Endodermal cell (in vitro differentiated cells): ENCODE results near the gene EARS2. TPM values are rescaled to one million over a fixed set of nuclear protein-coding genes. Genes with fewer than 3 reads are reported as not detected.
"Not testable (repeated sequence)": the region's sequence is repeated elsewhere in the genome, so short reads cannot be mapped to it uniquely, and the experiment has no call there.

Experiments used
- DNase-seq: peaks from one replicate; pipeline ENCODE4 v3.0.0-alpha.2; 2017
- H3K27ac ChIP-seq: 2 replicates; pipeline ENCODE4 v1.5.1; 2013; ENCODE audit warnings: mild to moderate bottlenecking, low read depth, low read length, moderate library complexity
- H3K27me3 ChIP-seq: 2 replicates; pipeline ENCODE4 v1.6.1; 2013; ENCODE audit warnings: mild to moderate bottlenecking, low read length, moderate library complexity; ENCODE audit not compliant: insufficient read depth, control insufficient read depth, poor library complexity, severe bottlenecking
- H3K36me3 ChIP-seq: 2 replicates; pipeline ENCODE4 v1.7.0; 2013; ENCODE audit warnings: mild to moderate bottlenecking, low read length, moderate library complexity; ENCODE audit not compliant: control insufficient read depth, insufficient read depth
- H3K4me1 ChIP-seq: one replicate; pipeline ENCODE4 v1.7.0; 2013; ENCODE audit warnings: low read length; ENCODE audit not compliant: control insufficient read depth, insufficient read depth
- H3K4me3 ChIP-seq: 2 replicates; pipeline ENCODE4 v1.5.1; 2013; ENCODE audit warnings: mild to moderate bottlenecking, low read length, moderate library complexity
- H3K9ac ChIP-seq: 2 replicates; pipeline ENCODE4 v1.6.1; 2013; ENCODE audit warnings: mild to moderate bottlenecking, low read length, moderate library complexity; ENCODE audit not compliant: poor library complexity, severe bottlenecking; ENCODE audit errors: extremely low read depth
- H3K9me3 ChIP-seq: 2 replicates; pipeline ENCODE4 v1.6.1; 2013; ENCODE audit warnings: mild to moderate bottlenecking, low read length, moderate library complexity; ENCODE audit not compliant: control insufficient read depth
- H3K27ac Mint-ChIP-seq: 2 replicates; pipeline ENCODE4 v1.8.0; 2020; ENCODE audit warnings: mixed read lengths
- H3K27me3 Mint-ChIP-seq: 2 replicates; pipeline ENCODE4 v1.8.0; 2021; ENCODE audit warnings: mild to moderate bottlenecking, mixed read lengths; ENCODE audit not compliant: insufficient read depth
- H3K36me3 Mint-ChIP-seq: 2 replicates; pipeline ENCODE4 v1.8.0; 2020; ENCODE audit warnings: low read depth, mixed read lengths
- H3K4me1 Mint-ChIP-seq: 2 replicates; pipeline ENCODE4 v1.8.0; 2020; ENCODE audit warnings: mixed read lengths
- H3K4me3 Mint-ChIP-seq: 2 replicates; pipeline ENCODE4 v1.8.0; 2020; ENCODE audit warnings: mild to moderate bottlenecking, moderate library complexity, mixed read lengths
- H3K9me3 Mint-ChIP-seq: 2 replicates; pipeline ENCODE4 v1.8.0; 2020; ENCODE audit warnings: mild to moderate bottlenecking, mixed read lengths
- CTCF ChIP-seq: fragments of 200-600 bp; sonication (generic); conservative IDR thresholded peaks from 2 replicates; pipeline ENCODE4 v1.5.0; 2021; ENCODE audit warnings: antibody characterized with exemption, mild to moderate bottlenecking
- WGBS, 2 experiments: methylation state at CpG; one replicate each; pipeline versions ENCODE4 v1.1.5 to v1.1.7; 2013; ENCODE audit warnings: missing lambda C conversion rate in 2 of 2, mixed read lengths in 1 of 2; ENCODE audit not compliant: insufficient coverage in 1 of 2, insufficient read length in 1 of 2; 5-methylcytosine and 5-hydroxymethylcytosine counted together
- total RNA-seq, 2 donors: library from RNA; stranded (reverse); fragmentation: NEBNext Ultra II Directional in 1 of 2; extraction: Animal tissue kit (Norgen Biotek cat#: 25700) in 1 of 2; gene quantifications; 2 replicates in 1 of 2; 3 replicates in 1 of 2; pipeline ENCODE4 v1.2.1, GENCODE V29; 2021

Gene EARS2
- total RNA-seq, 2 donors from 2014 or later: 32.0 to 36.1 TPM

GRCh38 chr16:23552161-23552560 lies 5.0 kb downstream of the EARS2 start:
- Histone ChIP-seq H3K27ac (no peak overlapping the region), H3K4me1 (no peaks in the 10 kb centered on the region), H3K27me3 (no peaks in the 10 kb centered on the region), H3K9me3 (no peaks in the 10 kb centered on the region), H3K36me3 (peaks cover 43% of the 10 kb centered on the region), H3K9ac (no peak overlapping the region), H3K4me3 (no peak overlapping the region)
- Mint-ChIP-seq H3K4me1 (peaks cover 5% of the 10 kb centered on the region), H3K4me3 (no peak overlapping the region), H3K27ac (peak overlapping the region; percentile 54), H3K36me3 (peaks cover 49% of the 10 kb centered on the region), H3K9me3 (peaks cover 3% of the 10 kb centered on the region), H3K27me3 (no peaks in the 10 kb centered on the region)
- 70 to 78% methylated on average over 5 to 6 of the region's 6 CpGs for WGBS, 2 experiments
- DNase-seq: peak; percentile 50
- TF ChIP-seq CTCF: no peak

GRCh38 chr16:23549938-23550337 lies 7.2 kb downstream of the EARS2 start:
- Mint-ChIP-seq H3K4me1 (peaks cover 3% of the 10 kb centered on the region), H3K27me3 (no peaks in the 10 kb centered on the region), H3K27ac (no peak overlapping the region), H3K36me3 (peaks cover 65% of the 10 kb centered on the region), H3K4me3 (no peak overlapping the region), H3K9me3 (no peaks in the 10 kb centered on the region)
- WGBS, 2 experiments: 99 to 100% methylated on average over 2 to 4 of the region's 5 CpGs
- H3K36me3 ChIP-seq: peaks cover 62% of the 10 kb centered on the region
- H3K27ac ChIP-seq: no peak overlapping the region
- no peak overlapping the region for H3K4me3 ChIP-seq
- no peak overlapping the region for H3K9ac ChIP-seq
- H3K9me3 ChIP-seq: no peaks in the 10 kb centered on the region
- no peak for TF ChIP-seq CTCF
- no peak for DNase-seq
- H3K27me3 ChIP-seq: no peaks in the 10 kb centered on the region
- H3K4me1 ChIP-seq: no peaks in the 10 kb centered on the region

- Mint-ChIP-seq H3K9me3 (no peaks in the 10 kb centered on the region), H3K4me3 (no peak overlapping the region), H3K27me3 (no peaks in the 10 kb centered on the region), H3K36me3 (peaks cover 57% of the 10 kb centered on the region), H3K4me1 (no peaks in the 10 kb centered on the region), H3K27ac (no peak overlapping the region)
- H3K9ac ChIP-seq: no peak overlapping the region
- H3K4me1 ChIP-seq: no peaks in the 10 kb centered on the region
- no peak for DNase-seq
- peaks cover 62% of the 10 kb centered on the region for H3K36me3 ChIP-seq
- H3K27me3 ChIP-seq: no peaks in the 10 kb centered on the region
- TF ChIP-seq CTCF: no peak
- H3K9me3 ChIP-seq: no peaks in the 10 kb centered on the region
- no peak overlapping the region for H3K4me3 ChIP-seq
- 95% methylated on average over 11 to 14 of the region's 14 CpGs for WGBS, 2 experiments
- no peak overlapping the region for H3K27ac ChIP-seq
These were observed 12.7 kb downstream of the EARS2 start for GRCh38 chr16:23544436-23544835.

GRCh38 chr16:23540817-23541178 lies 16.4 kb downstream of the EARS2 start:
- H3K9me3 ChIP-seq, H3K27me3 ChIP-seq, H3K4me1 ChIP-seq, H3K4me3 Mint-ChIP-seq, H3K27ac Mint-ChIP-seq, H3K4me1 Mint-ChIP-seq, DNase-seq, H3K9ac ChIP-seq, H3K4me3 ChIP-seq, H3K9me3 Mint-ChIP-seq, H3K27ac ChIP-seq, H3K27me3 Mint-ChIP-seq: not testable (repeated sequence)
- peaks cover 56% of the 10 kb centered on the region for H3K36me3 ChIP-seq
- H3K36me3 Mint-ChIP-seq: peaks cover 54% of the 10 kb centered on the region
- WGBS, 2 experiments: 98% methylated on average over 2 of the region's 3 CpGs; no CpG with 5 or more reads in 1 of the 2 experiments
